ENCODE measurements around the gene CCNL2. TPM values are rescaled to one million over a fixed set of nuclear protein-coding genes. Genes with fewer than 3 reads are reported as not detected.

Gene CCNL2
- total and polyA plus RNA-seq, 8 donors = 49.2 to 409 (median 84.1) TPM

DNA sequence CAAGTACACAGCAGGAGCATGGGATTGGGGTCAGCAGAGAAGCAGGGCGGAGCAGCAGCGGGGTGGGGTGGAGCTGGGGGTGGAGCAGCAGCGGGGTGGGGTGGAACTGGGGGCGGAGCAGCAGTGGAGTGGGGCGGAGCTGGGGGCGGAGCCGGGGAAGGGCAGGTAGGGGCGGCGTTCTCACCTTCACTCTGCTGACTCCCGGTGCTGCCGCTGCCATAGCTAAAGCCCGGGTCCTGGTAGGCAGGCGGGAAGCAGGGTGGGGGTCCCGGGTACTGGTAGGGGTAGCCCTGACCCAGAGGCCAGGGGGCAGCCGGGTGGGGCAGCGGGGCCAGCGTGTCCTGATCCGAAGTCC, 61.4 kb downstream of the CCNL2 start:
- Histone ChIP-seq H3K9me3 (no peaks in the 10 kb centered on the region), H3K36me3 (peaks cover 0 to 22% (median 5%) of the 10 kb centered on the region in 3 donors), H3K27me3 (no peaks in the 10 kb centered on the region), H3K4me1 (no peaks in the 10 kb centered on the region), H3K4me3 (no peak overlapping the region), H3K27ac (no peak overlapping the region)
- intact Hi-C loops (cut with DNase I) = no loop called here
- 84 to 86% methylated on average over 14 to 18 of the region's 18 CpGs for WGBS, 2 donors
- FAIRE-seq = no peak
- DNase-seq = no peak
- peak in 2 of 4 donors; percentile 47 to 51 for ATAC-seq
- TF ChIP-seq, protein P1, sequence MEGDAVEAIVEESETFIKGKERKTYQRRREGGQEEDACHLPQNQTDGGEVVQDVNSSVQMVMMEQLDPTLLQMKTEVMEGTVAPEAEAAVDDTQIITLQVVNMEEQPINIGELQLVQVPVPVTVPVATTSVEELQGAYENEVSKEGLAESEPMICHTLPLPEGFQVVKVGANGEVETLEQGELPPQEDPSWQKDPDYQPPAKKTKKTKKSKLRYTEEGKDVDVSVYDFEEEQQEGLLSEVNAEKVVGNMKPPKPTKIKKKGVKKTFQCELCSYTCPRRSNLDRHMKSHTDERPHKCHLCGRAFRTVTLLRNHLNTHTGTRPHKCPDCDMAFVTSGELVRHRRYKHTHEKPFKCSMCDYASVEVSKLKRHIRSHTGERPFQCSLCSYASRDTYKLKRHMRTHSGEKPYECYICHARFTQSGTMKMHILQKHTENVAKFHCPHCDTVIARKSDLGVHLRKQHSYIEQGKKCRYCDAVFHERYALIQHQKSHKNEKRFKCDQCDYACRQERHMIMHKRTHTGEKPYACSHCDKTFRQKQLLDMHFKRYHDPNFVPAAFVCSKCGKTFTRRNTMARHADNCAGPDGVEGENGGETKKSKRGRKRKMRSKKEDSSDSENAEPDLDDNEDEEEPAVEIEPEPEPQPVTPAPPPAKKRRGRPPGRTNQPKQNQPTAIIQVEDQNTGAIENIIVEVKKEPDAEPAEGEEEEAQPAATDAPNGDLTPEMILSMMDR (IDR thresholded peaks at IDR 0.05) = no peak

DNA sequence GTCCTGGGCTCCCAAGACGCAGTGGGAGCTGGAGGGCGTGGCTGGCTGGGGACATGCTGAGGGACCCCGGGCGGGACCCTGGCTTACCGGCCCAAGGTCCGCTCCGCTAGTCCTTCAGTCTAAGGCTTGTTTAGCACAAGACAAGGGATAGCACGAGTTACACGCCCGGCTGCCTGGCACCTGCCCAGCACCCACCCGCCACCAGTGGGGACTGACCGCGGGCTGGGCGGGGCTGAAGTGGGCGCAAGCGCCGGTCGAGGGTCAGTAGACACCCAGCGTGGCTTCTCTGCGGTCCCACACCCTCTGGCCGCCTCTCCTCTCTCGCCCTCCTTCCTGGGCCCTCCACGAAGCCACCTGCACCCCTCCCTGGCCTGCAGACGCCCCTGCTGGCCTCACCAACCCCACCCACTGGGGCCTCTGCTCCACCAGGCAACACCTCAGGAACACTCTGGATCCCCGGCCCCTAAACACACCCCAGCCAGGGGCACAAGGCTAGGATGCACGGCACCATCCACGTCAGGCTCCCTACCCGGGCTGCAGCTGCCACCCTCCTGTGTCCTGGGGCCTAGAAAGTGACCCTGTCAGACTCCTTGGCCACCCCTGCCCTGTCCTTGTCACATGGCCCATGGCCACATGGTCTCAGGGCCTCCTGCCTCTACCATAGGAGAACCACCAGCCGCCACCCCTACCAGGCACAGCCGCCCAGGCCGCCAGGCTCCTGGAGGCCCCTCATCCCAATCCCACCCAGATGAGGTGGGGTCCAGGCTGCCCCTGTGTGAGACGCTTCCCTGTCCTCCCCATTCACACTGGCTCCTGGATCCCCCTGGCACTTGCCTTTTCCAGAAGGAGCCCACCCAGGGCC, 62.0 kb downstream of the CCNL2 start:
- intact Hi-C loops (cut with DNase I) = no loop called here
- FAIRE-seq (no peak), DNase-seq (no peak), ATAC-seq (no peak)
- no peaks in the 10 kb centered on the region for H3K27me3 ChIP-seq
- no peak overlapping the region for H3K4me3 ChIP-seq
- 95 to 96% methylated on average over 28 to 32 of the region's 32 CpGs for WGBS, 2 donors
- H3K36me3 ChIP-seq = peaks cover 0 to 22% (median 5%) of the 10 kb centered on the region in 3 donors
- TF ChIP-seq, protein P1 (IDR thresholded peaks at IDR 0.05) = no peak
- no peaks in the 10 kb centered on the region for H3K9me3 ChIP-seq
- no peaks in the 10 kb centered on the region for H3K4me1 ChIP-seq
- H3K27ac ChIP-seq = no peak overlapping the region

DNA sequence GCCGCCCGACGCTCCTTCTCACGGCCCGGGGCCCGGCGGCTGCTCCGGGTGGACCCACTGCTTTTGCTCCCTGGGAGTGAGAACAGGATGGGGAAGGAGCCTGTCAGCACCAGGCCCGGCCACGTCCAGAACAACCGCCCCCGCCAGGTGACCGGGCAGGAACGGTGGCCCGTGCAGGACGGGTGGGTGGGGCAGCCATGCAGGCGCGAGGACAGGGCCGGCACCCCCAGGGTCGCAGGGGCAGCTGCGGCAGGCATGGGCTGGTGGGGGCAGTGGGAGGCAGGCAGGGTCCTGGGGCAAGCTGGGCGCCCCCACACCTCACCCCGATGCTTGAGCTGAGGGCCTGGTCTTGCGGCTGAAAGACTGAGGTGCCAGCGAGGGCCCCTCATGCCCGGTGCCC, 62.7 kb downstream of the CCNL2 start:
- no peak for FAIRE-seq
- TF ChIP-seq, protein P1 (IDR thresholded peaks at IDR 0.05) = no peak
- DNase-seq = no peak
- Histone ChIP-seq H3K4me3 (no peak overlapping the region), H3K9me3 (no peaks in the 10 kb centered on the region), H3K27me3 (no peaks in the 10 kb centered on the region), H3K4me1 (no peaks in the 10 kb centered on the region), H3K27ac (no peak overlapping the region), H3K36me3 (peaks cover 0 to 22% (median 5%) of the 10 kb centered on the region in 3 donors)
- intact Hi-C loops (cut with DNase I) = no loop called here
- 92 to 96% methylated on average over 26 of the region's 26 CpGs for WGBS, 2 donors
- no peak for ATAC-seq

GRCh38 chr1:1335792-1336248, 63.3 kb downstream of the CCNL2 start:
- Histone ChIP-seq H3K4me3 (no peak overlapping the region), H3K27ac (no peak overlapping the region), H3K9me3 (no peaks in the 10 kb centered on the region), H3K27me3 (no peaks in the 10 kb centered on the region), H3K36me3 (peaks cover 0 to 22% (median 5%) of the 10 kb centered on the region in 3 donors), H3K4me1 (no peaks in the 10 kb centered on the region)
- WGBS, 2 donors = 88% methylated on average over 18 to 21 of the region's 21 CpGs
- DNase-seq = no peak
- FAIRE-seq = no peak
- no peak for ATAC-seq
- intact Hi-C loops (cut with DNase I) = no loop called here
- TF ChIP-seq, protein P1 (IDR thresholded peaks at IDR 0.05) = no peak

Small RNAs within 50 kb of the gene (microRNA-seq; reads per million reads assigned to microRNA genes)
- 0 reads per million in 2 donors for gene MIR6808

Other genes with a start within 250 kb of the CCNL2 start
- gene TTLL10, start 225.5 kb downstream of the CCNL2 start, total RNA-seq = under 1 TPM in 5 of 6 donors, not detected in 1; 0.20 to 0.51 (median 0.38) TPM
- 1 to 10 TPM; 1.0 to 1.6 TPM for gene TTLL10, start 225.5 kb downstream of the CCNL2 start, polyA plus RNA-seq
- under 1 TPM in 3 of 6 donors, not detected in 3; 0.32 to 0.34 (median 0.34) TPM for gene TNFRSF18, start 192.7 kb downstream of the CCNL2 start, total RNA-seq
- 1 to 10 TPM; 1.1 to 1.2 TPM for gene TNFRSF18, start 192.7 kb downstream of the CCNL2 start, polyA plus RNA-seq
- 1 to 10 TPM in 3 of 6 donors, under 1 TPM in 3; 0.26 to 1.6 (median 0.86) TPM for gene TNFRSF4, start 185.2 kb downstream of the CCNL2 start, total RNA-seq
- gene TNFRSF4, start 185.2 kb downstream of the CCNL2 start, polyA plus RNA-seq = 1 to 10 TPM; 2.8 to 5.0 TPM
- gene SDF4, start 167.3 kb downstream of the CCNL2 start, total RNA-seq = 10 to 100 TPM; 68.3 to 99.4 (median 74.2) TPM
- 10 to 100 TPM; 74.0 to 96.6 TPM for gene SDF4, start 167.3 kb downstream of the CCNL2 start, polyA plus RNA-seq
- 10 to 100 TPM in 3 of 6 donors, 1 to 10 TPM in 3; 6.2 to 13.4 (median 9.0) TPM for gene B3GALT6, start 167.1 kb downstream of the CCNL2 start, total RNA-seq
- 1 to 10 TPM; 8.7 to 8.9 TPM for gene B3GALT6, start 167.1 kb downstream of the CCNL2 start, polyA plus RNA-seq
- gene C1QTNF12, start 152.6 kb downstream of the CCNL2 start, total RNA-seq = 1 to 10 TPM in 3 of 6 donors, under 1 TPM in 3; 0.43 to 1.7 (median 0.93) TPM
- 1 to 10 TPM; 2.5 to 4.8 TPM for gene C1QTNF12, start 152.6 kb downstream of the CCNL2 start, polyA plus RNA-seq
- gene UBE2J2, start 125.5 kb downstream of the CCNL2 start, total RNA-seq = 10 to 100 TPM; 20.8 to 30.4 (median 22.3) TPM
- gene UBE2J2, start 125.5 kb downstream of the CCNL2 start, polyA plus RNA-seq = 10 to 100 TPM; 34.1 to 44.5 TPM
- 1 to 10 TPM in 5 of 6 donors, under 1 TPM in 1; 0.66 to 6.1 (median 1.6) TPM for gene SCNN1D, start 118.9 kb downstream of the CCNL2 start, total RNA-seq
- gene SCNN1D, start 118.9 kb downstream of the CCNL2 start, polyA plus RNA-seq = 10 to 100 TPM; 20.6 to 22.0 TPM
- gene ACAP3, start 91.4 kb downstream of the CCNL2 start, total RNA-seq = 10 to 100 TPM; 15.2 to 31.4 (median 18.7) TPM
- gene ACAP3, start 91.4 kb downstream of the CCNL2 start, polyA plus RNA-seq = 100 to 1,000 TPM in 1 of 2 donors, 10 to 100 TPM in 1; 76.0 to 133 TPM
- 10 to 100 TPM in 2 of 6 donors, 1 to 10 TPM in 4; 7.5 to 11.3 (median 9.7) TPM for gene PUSL1, start 90.7 kb downstream of the CCNL2 start, total RNA-seq
- gene PUSL1, start 90.7 kb downstream of the CCNL2 start, polyA plus RNA-seq = 10 to 100 TPM; 14.6 to 23.2 TPM
- gene INTS11, start 74.7 kb downstream of the CCNL2 start, total RNA-seq = 10 to 100 TPM; 33.4 to 60.5 (median 56.8) TPM
- 100 to 1,000 TPM; 268 to 311 TPM for gene INTS11, start 74.7 kb downstream of the CCNL2 start, polyA plus RNA-seq
- gene CPTP, start 74.5 kb downstream of the CCNL2 start, total RNA-seq = 10 to 100 TPM in 5 of 6 donors, 1 to 10 TPM in 1; 8.0 to 14.8 (median 10.7) TPM
- gene CPTP, start 74.5 kb downstream of the CCNL2 start, polyA plus RNA-seq = 10 to 100 TPM; 11.3 to 22.0 TPM
- gene TAS1R3, start 68.1 kb downstream of the CCNL2 start, total RNA-seq = under 1 TPM; 0.04 to 0.41 (median 0.08) TPM
- under 1 TPM; 0.21 to 0.34 TPM for gene TAS1R3, start 68.1 kb downstream of the CCNL2 start, polyA plus RNA-seq
- 10 to 100 TPM; 30.6 to 54.0 (median 48.3) TPM for gene DVL1, start 49.9 kb downstream of the CCNL2 start, total RNA-seq
- 100 to 1,000 TPM in 1 of 2 donors, 10 to 100 TPM in 1; 80.5 to 103 TPM for gene DVL1, start 49.9 kb downstream of the CCNL2 start, polyA plus RNA-seq
- gene MXRA8, start 40.8 kb downstream of the CCNL2 start, total RNA-seq = 10 to 100 TPM in 3 of 6 donors, 1 to 10 TPM in 3; 1.6 to 35.8 (median 7.6) TPM
- gene MXRA8, start 40.8 kb downstream of the CCNL2 start, polyA plus RNA-seq = 10 to 100 TPM; 16.8 to 17.6 TPM
- 10 to 100 TPM; 52.8 to 83.8 (median 57.7) TPM for gene AURKAIP1, start 24.1 kb downstream of the CCNL2 start, total RNA-seq
- gene AURKAIP1, start 24.1 kb downstream of the CCNL2 start, polyA plus RNA-seq = 100 to 1,000 TPM; 150 to 161 TPM
- gene MRPL20, start 8.0 kb upstream of the CCNL2 start, total RNA-seq = 10 to 100 TPM; 42.1 to 71.8 (median 49.1) TPM
- gene MRPL20, start 8.0 kb upstream of the CCNL2 start, polyA plus RNA-seq = 100 to 1,000 TPM in 1 of 2 donors, 10 to 100 TPM in 1; 69.0 to 121 TPM
- 10 to 100 TPM in 3 of 6 donors, 1 to 10 TPM in 3; 2.3 to 16.1 (median 10.7) TPM for gene ANKRD65, start 21.9 kb upstream of the CCNL2 start, total RNA-seq
- 10 to 100 TPM; 22.1 to 41.8 TPM for gene ANKRD65, start 21.9 kb upstream of the CCNL2 start, polyA plus RNA-seq
- 100 to 1,000 TPM in 2 of 6 donors, 10 to 100 TPM in 4; 25.4 to 138 (median 52.9) TPM for gene VWA1, start 36.4 kb upstream of the CCNL2 start, total RNA-seq
- gene VWA1, start 36.4 kb upstream of the CCNL2 start, polyA plus RNA-seq = 10 to 100 TPM; 53.3 to 58.7 TPM
- 1 to 10 TPM; 2.4 to 9.5 (median 5.8) TPM for gene ATAD3C, start 50.4 kb upstream of the CCNL2 start, total RNA-seq
- gene ATAD3C, start 50.4 kb upstream of the CCNL2 start, polyA plus RNA-seq = 10 to 100 TPM; 11.4 to 22.0 TPM
- gene ATAD3B, start 72.4 kb upstream of the CCNL2 start, total RNA-seq = 10 to 100 TPM in 4 of 6 donors, 1 to 10 TPM in 2; 4.4 to 14.1 (median 11.5) TPM
- 10 to 100 TPM; 57.2 to 78.9 TPM for gene ATAD3B, start 72.4 kb upstream of the CCNL2 start, polyA plus RNA-seq
- gene ATAD3A, start 112.8 kb upstream of the CCNL2 start, total RNA-seq = 10 to 100 TPM in 5 of 6 donors, 1 to 10 TPM in 1; 8.0 to 18.0 (median 14.8) TPM
- gene ATAD3A, start 112.8 kb upstream of the CCNL2 start, polyA plus RNA-seq = 10 to 100 TPM; 22.5 to 33.8 TPM
- gene TMEM240, start 141.3 kb upstream of the CCNL2 start, total RNA-seq = 1 to 10 TPM in 1 of 6 donors, under 1 TPM in 4, not detected in 1; 0.22 to 1.0 (median 0.49) TPM
- 1 to 10 TPM; 2.5 to 3.6 TPM for gene TMEM240, start 141.3 kb upstream of the CCNL2 start, polyA plus RNA-seq
- 10 to 100 TPM; 49.2 to 63.2 (median 54.4) TPM for gene SSU72, start 175.5 kb upstream of the CCNL2 start, total RNA-seq
- 10 to 100 TPM; 57.9 to 74.3 TPM for gene SSU72, start 175.5 kb upstream of the CCNL2 start, polyA plus RNA-seq
- 1 to 10 TPM in 2 of 6 donors, under 1 TPM in 4; 0.28 to 2.4 (median 0.71) TPM for gene FNDC10, start 200.8 kb upstream of the CCNL2 start, total RNA-seq
- gene FNDC10, start 200.8 kb upstream of the CCNL2 start, polyA plus RNA-seq = 1 to 10 TPM; 1.6 to 2.3 TPM
- 10 to 100 TPM; 27.4 to 60.8 (median 32.4) TPM for gene MIB2, start 216.2 kb upstream of the CCNL2 start, total RNA-seq
- 100 to 1,000 TPM; 140 to 253 TPM for gene MIB2, start 216.2 kb upstream of the CCNL2 start, polyA plus RNA-seq
- 1 to 10 TPM in 3 of 6 donors, under 1 TPM in 3; 0.46 to 6.9 (median 1.6) TPM for gene MMP23B, start 232.8 kb upstream of the CCNL2 start, total RNA-seq
- 10 to 100 TPM in 1 of 2 donors, 1 to 10 TPM in 1; 1.1 to 12.3 TPM for gene MMP23B, start 232.8 kb upstream of the CCNL2 start, polyA plus RNA-seq